Testis (tissue), 2 donors: ENCODE measurements around the gene NUMBL.
"Not testable (repeated sequence)": the region's sequence is repeated elsewhere in the genome, so short reads cannot be mapped to it uniquely, and the experiment has no call there.

Experiments used
- POLR2A ChIP-seq: fragments of 450-650 bp; IDR thresholded peaks from one replicate; pipeline ENCODE4 v1.6.1; 2017; ENCODE audit warnings: antibody characterized with exemption, mild to moderate bottlenecking, moderate library complexity
- TF ChIP-seq, protein P1 (sequence below), 3 experiments: fragments of 450-650 bp in 2 of 3; fragments of 200-600 bp in 1 of 3; sonication (generic) in 1 of 3; IDR thresholded peaks; one replicate each; pipeline ENCODE4 v1.5.1; 2016 to 2019; ENCODE audit warnings: antibody characterized with exemption in 3 of 3, mild to moderate bottlenecking in 2 of 3, moderate library complexity in 1 of 3

DNA sequence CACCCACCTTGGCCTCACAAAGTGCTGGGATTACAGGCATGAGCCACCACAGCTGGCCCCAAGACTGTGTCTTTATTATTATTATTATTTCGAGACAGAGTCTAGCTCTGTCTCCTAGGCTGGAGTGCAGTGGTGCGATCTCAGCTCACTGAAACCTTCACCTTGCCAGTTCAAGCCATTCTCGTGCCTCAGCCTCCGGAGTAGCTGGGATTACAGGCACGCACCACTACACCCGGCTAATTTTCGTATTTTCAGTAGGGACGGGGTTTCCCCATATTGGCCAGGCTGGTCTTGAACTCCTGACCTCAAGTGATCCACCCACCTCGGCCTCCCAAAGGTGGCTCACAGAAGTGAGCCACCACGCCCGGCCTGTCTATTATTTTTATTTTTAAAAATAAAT, 38.1 kb downstream of the NUMBL start:
- TF ChIP-seq, protein P1, sequence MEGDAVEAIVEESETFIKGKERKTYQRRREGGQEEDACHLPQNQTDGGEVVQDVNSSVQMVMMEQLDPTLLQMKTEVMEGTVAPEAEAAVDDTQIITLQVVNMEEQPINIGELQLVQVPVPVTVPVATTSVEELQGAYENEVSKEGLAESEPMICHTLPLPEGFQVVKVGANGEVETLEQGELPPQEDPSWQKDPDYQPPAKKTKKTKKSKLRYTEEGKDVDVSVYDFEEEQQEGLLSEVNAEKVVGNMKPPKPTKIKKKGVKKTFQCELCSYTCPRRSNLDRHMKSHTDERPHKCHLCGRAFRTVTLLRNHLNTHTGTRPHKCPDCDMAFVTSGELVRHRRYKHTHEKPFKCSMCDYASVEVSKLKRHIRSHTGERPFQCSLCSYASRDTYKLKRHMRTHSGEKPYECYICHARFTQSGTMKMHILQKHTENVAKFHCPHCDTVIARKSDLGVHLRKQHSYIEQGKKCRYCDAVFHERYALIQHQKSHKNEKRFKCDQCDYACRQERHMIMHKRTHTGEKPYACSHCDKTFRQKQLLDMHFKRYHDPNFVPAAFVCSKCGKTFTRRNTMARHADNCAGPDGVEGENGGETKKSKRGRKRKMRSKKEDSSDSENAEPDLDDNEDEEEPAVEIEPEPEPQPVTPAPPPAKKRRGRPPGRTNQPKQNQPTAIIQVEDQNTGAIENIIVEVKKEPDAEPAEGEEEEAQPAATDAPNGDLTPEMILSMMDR (IDR thresholded peaks at IDR 0.05), result not testable (repeated sequence)
- TF ChIP-seq POLR2A, result not testable (repeated sequence)
